Osteoblast (primary cell): ENCODE measurements around the gene EDIL3. TPM values are rescaled to one million over a fixed set of nuclear protein-coding genes. Genes with fewer than 3 reads are reported as not detected.

Source experiments
- DNase-seq: peaks from one replicate; pipeline ENCODE4 v3.0.0; 2011; ENCODE audit warnings: low spot score, mixed read lengths; ENCODE audit not compliant: insufficient read length; ENCODE audit errors: missing footprints
- H2AFZ ChIP-seq: 2 replicates; pipeline ENCODE4 v1.6.0; 2011; ENCODE audit warnings: mild to moderate bottlenecking, low read length
- H3K27ac ChIP-seq: 2 replicates; pipeline ENCODE4 v1.5.1; 2011; ENCODE audit warnings: mild to moderate bottlenecking, low read depth, low read length, moderate library complexity
- H3K27me3 ChIP-seq: 2 replicates; pipeline ENCODE4 v1.6.0; 2012; ENCODE audit warnings: mild to moderate bottlenecking, control low read depth, inconsistent platforms, low read length, moderate library complexity; ENCODE audit not compliant: insufficient read depth
- H3K36me3 ChIP-seq: 2 replicates; pipeline ENCODE4 v1.5.1; 2011; ENCODE audit warnings: mild to moderate bottlenecking, low read length, control low read depth, moderate library complexity; ENCODE audit not compliant: insufficient read depth
- H3K4me1 ChIP-seq: 2 replicates; pipeline ENCODE4 v1.5.1; 2011; ENCODE audit warnings: mild to moderate bottlenecking, low read length, control low read depth, moderate library complexity; ENCODE audit not compliant: insufficient read depth
- H3K4me2 ChIP-seq: 2 replicates; pipeline ENCODE4 v1.6.0; 2011; ENCODE audit warnings: mild to moderate bottlenecking, low read length; ENCODE audit not compliant: insufficient read depth
- H3K4me3 ChIP-seq: fragments of 200-600 bp; sonication (generic); 3 replicates; pipeline ENCODE4 v1.5.1; 2012; ENCODE audit warnings: mild to moderate bottlenecking, low read length, inconsistent platforms; ENCODE audit not compliant: insufficient read depth
- H3K79me2 ChIP-seq: 2 replicates; pipeline ENCODE4 v1.6.0; 2012; ENCODE audit warnings: mild to moderate bottlenecking, low read length, control low read depth, inconsistent platforms; ENCODE audit not compliant: insufficient read depth
- H3K9me3 ChIP-seq: 2 replicates; pipeline ENCODE4 v1.5.1; 2011; ENCODE audit warnings: low read depth, low read length, control low read depth
- H4K20me1 ChIP-seq: 2 replicates; pipeline ENCODE4 v1.6.0; 2012; ENCODE audit warnings: mild to moderate bottlenecking, low read length, control low read depth; ENCODE audit not compliant: insufficient read depth
- CTCF ChIP-seq: IDR thresholded peaks from 2 replicates; pipeline ENCODE4 v1.5.1; 2011; ENCODE audit warnings: mild to moderate bottlenecking, low read depth, low read length, moderate library complexity; ENCODE audit errors: extremely low read depth
- total RNA-seq: library from RNA; depleted of rRNA; stranded (reverse); fragments of >200 nt; gene quantifications from 2 replicates; pipeline ENCODE4 v1.2.3, GENCODE V29; 2012

EDIL3 gene
- total RNA-seq, 1 donor, result 366 TPM

GRCh38 chr5:84130006-84130580 lies 254.6 kb downstream of the EDIL3 start:
- Histone ChIP-seq H3K4me2 (no peak overlapping the region), H4K20me1 (no peaks in the 10 kb centered on the region), H3K9me3 (no peaks in the 10 kb centered on the region), H3K4me3 (no peak overlapping the region), H3K79me2 (no peaks in the 10 kb centered on the region), H3K36me3 (peaks cover 2% of the 10 kb centered on the region), H3K4me1 (no peaks in the 10 kb centered on the region), H3K27ac (no peak overlapping the region), H2AFZ (no peak overlapping the region), H3K27me3 (no peaks in the 10 kb centered on the region)
- TF ChIP-seq CTCF, result no peak
- no peak for DNase-seq

DNA sequence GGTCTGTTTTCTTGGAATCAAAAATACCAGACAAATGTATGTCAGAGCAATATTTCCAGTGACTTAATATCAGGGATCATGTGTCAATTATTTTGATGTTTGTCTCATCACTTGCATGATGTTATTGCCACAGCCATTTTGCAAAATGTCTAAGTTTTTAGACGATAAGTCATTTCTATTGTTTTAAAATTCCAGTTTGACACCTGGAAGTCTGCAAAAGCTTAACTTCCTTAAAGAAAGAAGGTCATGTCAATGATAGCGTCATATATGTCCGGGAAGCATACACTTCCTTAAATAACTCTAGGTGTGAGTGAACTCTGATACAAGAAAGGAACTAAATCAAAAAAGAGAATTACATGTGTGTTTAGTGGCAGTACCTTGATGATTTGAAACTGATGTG lies 259.5 kb downstream of the EDIL3 start:
- Histone ChIP-seq H3K79me2 (no peaks in the 10 kb centered on the region), H4K20me1 (no peaks in the 10 kb centered on the region), H3K27ac (no peak overlapping the region), H3K4me1 (no peaks in the 10 kb centered on the region), H3K27me3 (no peaks in the 10 kb centered on the region), H2AFZ (no peak overlapping the region), H3K9me3 (no peaks in the 10 kb centered on the region), H3K36me3 (no peaks in the 10 kb centered on the region), H3K4me3 (no peak overlapping the region), H3K4me2 (no peak overlapping the region)
- DNase-seq, result no peak
- TF ChIP-seq CTCF, result no peak

GRCh38 chr5:84119252-84119651 lies 265.4 kb downstream of the EDIL3 start:
- no peaks in the 10 kb centered on the region for H3K79me2 ChIP-seq
- H3K4me1 ChIP-seq, result no peaks in the 10 kb centered on the region
- no peaks in the 10 kb centered on the region for H4K20me1 ChIP-seq
- no peak for DNase-seq
- no peak overlapping the region for H3K4me3 ChIP-seq
- H3K36me3 ChIP-seq, result no peaks in the 10 kb centered on the region
- H3K27ac ChIP-seq, result no peak overlapping the region
- no peak overlapping the region for H3K4me2 ChIP-seq
- no peak overlapping the region for H2AFZ ChIP-seq
- H3K27me3 ChIP-seq, result no peaks in the 10 kb centered on the region
- no peaks in the 10 kb centered on the region for H3K9me3 ChIP-seq
- TF ChIP-seq CTCF, result no peak

DNA sequence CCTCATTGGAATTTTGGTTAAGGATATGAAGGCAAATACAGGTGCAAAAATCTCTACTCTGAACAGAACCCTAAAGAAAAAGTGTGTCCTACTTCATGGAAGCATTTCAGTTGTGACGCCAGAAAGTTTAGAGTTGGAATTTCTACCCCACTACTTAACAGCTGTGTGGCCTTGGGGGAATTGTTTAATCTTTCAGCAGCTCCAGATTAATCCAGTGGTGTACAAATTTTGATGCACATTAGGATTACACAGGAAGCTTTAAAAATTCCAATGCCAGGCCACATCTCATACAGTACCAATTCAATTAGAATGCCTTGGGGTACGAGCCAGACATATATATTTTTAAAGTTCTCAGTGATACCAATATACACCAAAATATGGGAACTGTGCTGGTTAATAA lies 266.1 kb downstream of the EDIL3 start:
- TF ChIP-seq CTCF, result no peak
- no peaks in the 10 kb centered on the region for H3K36me3 ChIP-seq
- no peak overlapping the region for H3K4me2 ChIP-seq
- H3K79me2 ChIP-seq, result no peaks in the 10 kb centered on the region
- H3K9me3 ChIP-seq, result no peaks in the 10 kb centered on the region
- no peaks in the 10 kb centered on the region for H3K4me1 ChIP-seq
- no peaks in the 10 kb centered on the region for H4K20me1 ChIP-seq
- no peaks in the 10 kb centered on the region for H3K27me3 ChIP-seq
- no peak overlapping the region for H3K4me3 ChIP-seq
- no peak for DNase-seq
- H3K27ac ChIP-seq, result no peak overlapping the region
- H2AFZ ChIP-seq, result no peak overlapping the region
